LNCAP (cell line): ENCODE data around the gene SORBS1.

ENCODE experiments used
- TF ChIP-seq, protein P1 (sequence below): fragments of 450-650 bp; IDR thresholded peaks from 2 replicates; pipeline ENCODE4 v1.5.1; 2017; ENCODE audit warnings: mild to moderate bottlenecking

SORBS1 gene

DNA sequence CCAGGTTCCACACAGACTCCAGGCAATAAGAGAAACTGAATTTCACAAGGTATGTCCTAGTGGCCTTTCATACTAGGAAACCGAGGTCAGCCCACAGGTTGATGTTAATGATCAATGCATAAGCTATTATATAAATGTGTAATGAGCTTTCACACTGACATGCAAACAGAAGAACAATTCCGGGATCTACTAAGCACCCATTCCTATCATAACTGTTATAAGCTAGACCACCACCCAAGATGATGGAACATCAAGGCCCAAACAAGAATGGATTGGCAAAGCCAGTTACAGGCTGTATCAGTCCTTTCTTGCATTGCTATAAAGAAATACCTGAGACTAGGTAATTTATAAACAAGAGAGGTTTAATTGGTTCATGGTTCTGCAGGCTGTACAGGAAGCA, 15.2 kb downstream of the SORBS1 start:
- TF ChIP-seq, protein P1, sequence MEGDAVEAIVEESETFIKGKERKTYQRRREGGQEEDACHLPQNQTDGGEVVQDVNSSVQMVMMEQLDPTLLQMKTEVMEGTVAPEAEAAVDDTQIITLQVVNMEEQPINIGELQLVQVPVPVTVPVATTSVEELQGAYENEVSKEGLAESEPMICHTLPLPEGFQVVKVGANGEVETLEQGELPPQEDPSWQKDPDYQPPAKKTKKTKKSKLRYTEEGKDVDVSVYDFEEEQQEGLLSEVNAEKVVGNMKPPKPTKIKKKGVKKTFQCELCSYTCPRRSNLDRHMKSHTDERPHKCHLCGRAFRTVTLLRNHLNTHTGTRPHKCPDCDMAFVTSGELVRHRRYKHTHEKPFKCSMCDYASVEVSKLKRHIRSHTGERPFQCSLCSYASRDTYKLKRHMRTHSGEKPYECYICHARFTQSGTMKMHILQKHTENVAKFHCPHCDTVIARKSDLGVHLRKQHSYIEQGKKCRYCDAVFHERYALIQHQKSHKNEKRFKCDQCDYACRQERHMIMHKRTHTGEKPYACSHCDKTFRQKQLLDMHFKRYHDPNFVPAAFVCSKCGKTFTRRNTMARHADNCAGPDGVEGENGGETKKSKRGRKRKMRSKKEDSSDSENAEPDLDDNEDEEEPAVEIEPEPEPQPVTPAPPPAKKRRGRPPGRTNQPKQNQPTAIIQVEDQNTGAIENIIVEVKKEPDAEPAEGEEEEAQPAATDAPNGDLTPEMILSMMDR, result no peak

DNA sequence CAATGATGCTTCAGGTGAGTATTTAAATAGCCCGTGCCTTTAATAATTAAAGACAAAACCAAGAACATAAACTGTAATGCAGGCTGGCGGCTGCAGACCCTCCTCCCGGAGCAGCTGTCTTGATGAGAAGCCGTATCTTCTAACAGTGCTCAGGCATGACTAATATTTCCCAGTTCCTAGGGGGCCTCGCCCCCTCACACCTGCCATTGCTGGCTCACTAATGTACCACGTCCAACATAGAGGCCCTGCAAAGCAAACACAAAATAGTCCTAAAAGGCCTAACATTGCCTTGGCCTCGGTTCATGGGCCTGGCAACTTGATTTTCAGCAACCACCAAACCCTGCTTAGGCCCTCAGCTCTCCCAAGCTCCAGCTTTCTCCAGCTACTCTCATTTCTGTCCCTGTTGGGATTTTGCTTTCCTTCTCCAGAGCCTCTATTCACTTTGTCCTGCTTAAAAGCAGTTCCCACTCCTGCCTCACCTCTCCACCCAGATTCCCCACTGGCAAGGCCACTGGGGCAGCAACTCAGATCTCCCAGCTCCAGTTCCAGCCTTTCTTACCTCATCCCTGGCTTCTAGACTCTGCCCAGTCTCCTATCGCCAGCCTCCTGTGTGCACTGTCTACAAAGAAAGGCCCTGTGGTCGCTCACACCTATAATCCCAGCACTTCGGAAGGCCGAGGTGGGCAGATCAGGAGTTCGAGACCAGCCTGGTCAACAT, 16.2 kb downstream of the SORBS1 start:
- TF ChIP-seq, protein P1, result no peak

DNA sequence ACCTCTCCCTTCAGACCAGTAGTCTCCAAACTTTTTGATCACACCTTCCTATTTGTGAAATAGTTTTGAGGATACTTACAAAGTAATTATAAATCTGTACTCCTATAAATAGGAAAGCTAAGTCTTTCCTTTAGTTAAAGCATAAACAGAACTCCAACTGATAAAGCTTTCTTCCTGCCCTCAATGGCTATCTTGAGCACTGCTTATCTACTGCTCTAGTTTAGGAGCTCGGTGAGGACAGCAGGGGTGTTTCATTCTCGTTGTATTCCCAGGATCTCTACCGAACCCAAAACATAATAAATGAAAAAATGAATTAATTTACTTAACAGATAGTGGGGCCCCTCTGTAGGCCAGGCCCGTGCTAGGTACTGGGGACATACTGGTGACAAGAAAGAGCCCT, 17.7 kb downstream of the SORBS1 start:
- TF ChIP-seq, protein P1, result no peak

DNA sequence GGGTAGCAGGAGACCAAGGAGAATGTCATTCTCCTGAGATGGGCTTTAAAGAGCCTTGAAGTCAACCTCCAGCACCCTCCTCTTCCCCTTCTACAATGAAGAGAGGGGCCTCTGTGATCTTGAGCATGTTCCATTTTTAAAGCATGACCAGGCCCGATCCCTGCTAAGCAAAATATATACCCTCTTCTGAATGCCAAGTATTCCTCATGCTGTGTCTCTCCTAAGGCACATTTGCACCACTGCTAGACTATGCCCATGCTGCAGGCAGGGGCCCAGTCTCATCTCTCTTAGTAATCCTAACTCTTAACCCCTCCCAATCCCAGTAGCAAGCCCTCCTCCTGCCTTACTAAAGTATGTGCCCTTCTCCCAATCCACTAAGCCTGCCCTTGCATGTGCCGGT, 18.4 kb downstream of the SORBS1 start:
- TF ChIP-seq, protein P1, result no peak

DNA sequence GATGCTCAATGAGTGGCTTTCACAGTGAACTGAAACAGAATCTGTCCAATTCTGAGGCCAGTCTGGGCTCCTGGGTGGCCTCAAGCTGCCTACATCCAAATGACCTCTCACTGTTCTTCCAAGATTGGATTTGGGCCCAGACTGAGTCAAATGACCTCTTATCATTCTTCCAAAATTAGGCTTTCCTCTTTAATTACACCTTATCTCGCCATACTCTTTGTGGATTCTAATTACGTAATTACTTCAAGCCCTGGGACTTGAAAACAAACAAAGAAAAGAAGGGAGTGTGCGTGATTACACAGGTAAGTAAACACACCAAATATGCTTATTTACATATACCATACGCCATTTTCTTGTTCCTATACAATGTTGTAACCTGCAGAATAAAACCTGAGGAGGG, 18.8 kb downstream of the SORBS1 start:
- TF ChIP-seq, protein P1, result no peak

DNA sequence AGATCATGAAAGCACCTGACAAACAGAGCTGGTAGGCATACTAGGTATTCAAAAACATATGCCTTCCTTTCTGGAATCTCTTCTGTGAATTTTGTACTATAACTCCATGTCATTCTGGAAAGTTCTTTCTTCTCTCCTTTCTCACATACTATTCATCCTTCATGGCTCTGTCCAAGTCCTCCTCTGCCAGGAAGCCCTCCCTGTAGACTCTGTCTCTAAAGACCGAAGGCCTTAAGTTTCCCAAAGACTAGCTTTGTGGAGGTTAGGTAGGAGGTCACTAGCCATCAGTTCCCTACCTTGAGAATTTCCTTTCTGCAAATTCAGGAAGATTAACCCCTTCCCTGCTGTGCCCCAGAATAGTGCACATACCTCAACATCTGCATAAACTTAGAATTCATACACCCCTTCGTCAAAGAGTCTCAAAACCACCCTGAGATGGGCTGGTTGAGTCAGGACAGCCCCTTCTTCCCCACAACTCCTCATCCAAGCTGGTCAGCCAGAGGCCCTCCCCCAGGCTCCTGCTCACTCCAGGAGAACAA, 20.6 kb downstream of the SORBS1 start:
- TF ChIP-seq, protein P1, result no peak

DNA sequence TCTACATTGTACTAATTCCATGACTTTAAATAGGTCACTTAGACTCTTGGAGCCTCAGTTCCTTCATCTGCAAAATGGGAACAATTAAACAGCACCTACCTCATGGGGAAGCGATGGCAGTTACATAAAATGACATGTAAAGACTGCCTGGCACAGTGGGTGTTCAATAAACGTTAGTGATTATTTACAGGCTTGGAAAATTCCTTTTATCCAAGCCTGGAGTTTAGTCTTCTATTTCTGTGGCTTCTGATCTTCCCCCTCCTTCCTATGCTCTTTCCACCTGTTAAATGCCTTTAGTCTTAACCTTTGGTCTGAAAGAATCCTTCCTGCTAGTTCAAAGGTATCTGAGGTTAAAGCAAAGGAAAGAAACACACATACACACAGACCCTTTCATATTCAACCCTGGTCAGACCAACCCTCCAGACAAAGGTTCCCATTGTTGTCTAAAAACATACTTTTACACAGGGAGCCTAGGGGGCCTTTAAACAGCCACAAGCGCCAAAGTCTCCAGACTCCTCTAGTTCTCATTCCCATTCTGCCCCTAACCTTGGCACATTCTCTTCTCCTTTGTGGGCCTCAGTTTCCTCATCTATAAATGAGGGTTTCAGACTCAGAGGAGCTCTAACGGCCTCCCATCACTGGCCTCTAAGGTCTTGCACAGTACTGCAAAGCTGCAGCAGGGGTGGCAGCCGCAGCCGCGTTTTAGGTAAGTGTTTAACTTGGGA, 21.4 kb downstream of the SORBS1 start:
- TF ChIP-seq, protein P1, result no peak
